Esophagus muscularis mucosa (tissue), 4 donors: ENCODE measurements around the gene TMX4. TPM values are rescaled to one million over a fixed set of nuclear protein-coding genes. Genes with fewer than 3 reads are reported as not detected.
A peak's percentile ranks its signal among the peaks of the same experiment; 100 is the strongest.

Experiments
- DNase-seq: peaks from one replicate; pipeline ENCODE4 v3.0.0-alpha.2; 2017; ENCODE audit errors: extremely low spot score
- H3K27ac ChIP-seq, 4 donors: fragments of 200-600 bp; sonication (generic); replicated peaks in 1 of 4; 1 replicate in 3 of 4; 2 replicates in 1 of 4; pipeline ENCODE4 v1.5.1; 2016 to 2019; ENCODE audit warnings: mild to moderate bottlenecking in 1 of 4
- H3K27me3 ChIP-seq, 4 donors: fragments of 200-600 bp; sonication (generic); one replicate each; pipeline versions ENCODE4 v1.5.1 to v1.6.0; 2016 to 2019
- H3K36me3 ChIP-seq, 4 donors: fragments of 200-600 bp; sonication (generic); one replicate each; pipeline ENCODE4 v1.5.1; 2016 to 2019
- H3K4me1 ChIP-seq, 4 donors: fragments of 200-600 bp; sonication (generic); one replicate each; pipeline ENCODE4 v1.5.1; 2016 to 2019
- H3K4me3 ChIP-seq, 4 donors: fragments of 200-600 bp; sonication (generic); 1 replicate in 2 of 4; 2 replicates in 2 of 4; pipeline ENCODE4 v1.5.1; 2016 to 2019; ENCODE audit warnings: mild to moderate bottlenecking in 4 of 4, moderate library complexity in 1 of 4
- H3K9me3 ChIP-seq, 4 donors: fragments of 200-600 bp; sonication (generic); 1 replicate in 3 of 4; 2 replicates in 1 of 4; pipeline ENCODE4 v1.5.1; 2016 to 2019
- CTCF ChIP-seq, 3 experiments: fragments of 200-600 bp in 2 of 3; fragments of 450-650 bp in 1 of 3; sonication (generic) in 2 of 3; IDR thresholded peaks; one replicate each; pipeline ENCODE4 v1.5.1; 2017 to 2019; ENCODE audit warnings: antibody characterized with exemption in 3 of 3, mild to moderate bottlenecking in 2 of 3, moderate library complexity in 1 of 3
- EP300 ChIP-seq: sonication (generic); formaldehyde crosslinking; IDR thresholded peaks from one replicate; pipeline ENCODE4 v1.6.1; 2017; ENCODE audit warnings: antibody characterized with exemption
- POLR2A ChIP-seq: fragments of 450-650 bp; IDR thresholded peaks from one replicate; pipeline ENCODE4 v1.6.1; 2017; ENCODE audit warnings: antibody characterized with exemption, moderate library complexity, mild to moderate bottlenecking, low read depth
- POLR2AphosphoS5 ChIP-seq, 2 donors: sonication (generic); formaldehyde crosslinking; IDR thresholded peaks; one replicate each; pipeline ENCODE4 v1.6.1; 2017; ENCODE audit warnings: antibody characterized with exemption in 2 of 2
- WGBS: methylation state at CpG from one replicate; pipeline ENCODE4 v1.1.5; 2018; 5-methylcytosine and 5-hydroxymethylcytosine counted together
- intact Hi-C: fragments of 100-400 bp; cut with DNase I; formaldehyde crosslinking; loops from one replicate; pipeline ENCODE4 v1.15.1; 2023
- total RNA-seq, 4 donors: library from RNA; depleted of rRNA; stranded (reverse); fragments of >200 nt; gene quantifications; one replicate each; pipeline versions ENCODE4 v1.1.0 to v1.2.1, GENCODE V29; 2016

TMX4 gene
- total RNA-seq, 4 donors from 2014 or later: 48.1 to 70.6 (median 56.9) TPM

- Histone ChIP-seq H3K4me3 (no peak overlapping the region), H3K9me3 (no peaks in the 10 kb centered on the region), H3K27ac (no peak overlapping the region), H3K27me3 (no peaks in the 10 kb centered on the region), H3K36me3 (peaks cover 9 to 74% (median 43%) of the 10 kb centered on the region in 4 donors), H3K4me1 (no peaks in the 10 kb centered on the region)
- TF ChIP-seq POLR2A (no peak), EP300 (no peak), POLR2AphosphoS5 (IDR thresholded peaks at IDR 0.05) (no peak), CTCF (IDR thresholded peaks at IDR 0.05) (no peak)
- 91% methylated on average over 2 of the region's 2 CpGs for WGBS
- no peak for DNase-seq
- intact Hi-C loops: no loop called here
Measured at GRCh38 chr20:7984192-7984591, 35.4 kb downstream of the TMX4 start.

GRCh38 chr20:7981374-7981773 lies 38.2 kb downstream of the TMX4 start:
- intact Hi-C loops: no loop called here
- H3K4me3 ChIP-seq: no peak overlapping the region
- no peaks in the 10 kb centered on the region for H3K27me3 ChIP-seq
- DNase-seq: no peak
- TF ChIP-seq CTCF (IDR thresholded peaks at IDR 0.05) (no peak), EP300 (no peak), POLR2AphosphoS5 (IDR thresholded peaks at IDR 0.05) (no peak), POLR2A (no peak)
- H3K27ac ChIP-seq: no peak overlapping the region
- H3K9me3 ChIP-seq: no peaks in the 10 kb centered on the region
- peaks cover 9 to 58% (median 39%) of the 10 kb centered on the region in 4 donors for H3K36me3 ChIP-seq
- H3K4me1 ChIP-seq: no peaks in the 10 kb centered on the region

- no peak overlapping the region for H3K27ac ChIP-seq
- intact Hi-C loops: no loop called here
Measured at GRCh38 chr20:7980332-7981046, 39.1 kb downstream of the TMX4 start.

GRCh38 chr20:7977709-7978108 lies 41.9 kb downstream of the TMX4 start:
- Histone ChIP-seq H3K27ac (no peak overlapping the region), H3K4me1 (no peaks in the 10 kb centered on the region), H3K27me3 (no peaks in the 10 kb centered on the region), H3K9me3 (no peaks in the 10 kb centered on the region), H3K4me3 (no peak overlapping the region), H3K36me3 (peaks cover 9 to 30% (median 21%) of the 10 kb centered on the region in 4 donors)
- TF ChIP-seq POLR2AphosphoS5 (IDR thresholded peaks at IDR 0.05) (no peak), CTCF (IDR thresholded peaks at IDR 0.05) (no peak), EP300 (no peak), POLR2A (no peak)
- 90% methylated on average over 5 of the region's 5 CpGs for WGBS
- DNase-seq: no peak
- intact Hi-C loops: no loop called here

More at GRCh38 chr20:7980332-7981046, 39.1 kb downstream of the TMX4 start:
- H3K4me3 ChIP-seq: no peak overlapping the region
- H3K27me3 ChIP-seq: no peaks in the 10 kb centered on the region
- DNase-seq: no peak
- peaks cover 9 to 50% (median 39%) of the 10 kb centered on the region in 4 donors for H3K36me3 ChIP-seq
- H3K4me1 ChIP-seq: no peaks in the 10 kb centered on the region
- H3K9me3 ChIP-seq: no peaks in the 10 kb centered on the region
- 64% methylated on average over 10 of the region's 10 CpGs for WGBS
- TF ChIP-seq CTCF (IDR thresholded peaks at IDR 0.05) (peak; percentile 28 to 59 (median 48)), POLR2A (no peak), EP300 (no peak), POLR2AphosphoS5 (IDR thresholded peaks at IDR 0.05) (no peak)
